Measurements from ENCODE around the gene ARF6. TPM values are rescaled to one million over a fixed set of nuclear protein-coding genes. Genes with fewer than 3 reads are reported as not detected.
A peak's percentile ranks its signal among the peaks of the same experiment; 100 is the strongest.

ARF6 gene
- total RNA-seq, 1 experiment from 2014 or later = 88.8 TPM

DNA sequence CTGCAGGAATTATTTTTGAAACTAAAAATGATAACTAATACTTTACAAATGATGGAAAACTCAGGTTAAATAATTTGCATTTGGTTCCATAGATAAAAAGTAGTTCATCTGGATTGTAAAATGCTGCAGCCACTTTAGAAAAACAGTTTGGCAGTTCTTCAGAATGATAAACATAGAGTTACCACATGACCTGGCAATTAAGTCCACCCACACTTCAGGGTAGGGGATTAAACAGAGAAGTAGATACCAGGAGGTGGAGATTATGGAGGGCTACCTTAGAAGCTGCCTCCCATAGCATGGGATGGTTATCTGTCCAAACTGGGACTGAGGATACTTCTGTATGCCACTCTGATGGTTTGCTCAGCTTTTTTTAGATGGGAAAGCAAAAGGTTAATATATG is 22.2 kb downstream of the ARF6 start:
- no peaks in the 10 kb centered on the region for H3K9me3 ChIP-seq (ENCODE audit: control insufficient read depth in 1 of 2, insufficient read depth in 1 of 2, low read depth in 1 of 2, low read length in 2 of 2)
- H2AFZ ChIP-seq (ENCODE audit: low read depth, low read length, poor library complexity, severe bottlenecking) = peak overlapping the region; percentile 64
- no peaks in the 10 kb centered on the region for H3K9me2 ChIP-seq (ENCODE audit: insufficient read depth)
- no peak for TF ChIP-seq YY1 (IDR thresholded peaks at IDR 0.05; ENCODE audit: extremely low read depth, insufficient replicate concordance, low read depth, low read length)
- 0 out of 2 replicates have a peak, but pooled peaks have one; percentile 17 for TF ChIP-seq EGR1 (IDR thresholded peaks at IDR 0.05; ENCODE audit: low read depth)
- H3K36me3 ChIP-seq (ENCODE audit: control insufficient read depth in 1 of 2, insufficient read depth in 2 of 2, low read length in 2 of 2) = no peaks in the 10 kb centered on the region
- H3K4me3 ChIP-seq (replicated peaks in 1 of 2; ENCODE audit: low read depth in 1 of 2, low read length in 2 of 2) = no peak overlapping the region
- no TSS peak for BruUV-seq (replicated peaks)
- H3K9ac ChIP-seq (ENCODE audit: low read length) = no peak overlapping the region
- no peaks in the 10 kb centered on the region for H4K20me1 ChIP-seq (ENCODE audit: insufficient read depth)
- DNase-seq (ENCODE audit: low read depth, low spot score) (no peak), ATAC-seq (no peak)
- H3K4me2 ChIP-seq (ENCODE audit: low read length) = peak overlapping the region; percentile 24; the same call in 1 of the 2 replicates
- intact Hi-C loops (cut with micrococcal nuclease) = no loop called here
- H3K79me2 ChIP-seq (ENCODE audit: insufficient read depth, low read length) = no peaks in the 10 kb centered on the region
- H3K27me3 ChIP-seq (ENCODE audit: insufficient read depth, low read length) = no peaks in the 10 kb centered on the region
- RAD21 ChIA-PET (ENCODE audit: low non-redundant PET in 1 of 2, low total read pairs in 2 of 2, uncharacterized antibody in 2 of 2, unreplicated experiment in 2 of 2) = no interaction called here
- POLR2A ChIA-PET = no interaction called here
- H3K27ac ChIP-seq (ENCODE audit: low read depth, low read length) = no peak overlapping the region
- H3K4me1 ChIP-seq (ENCODE audit: control insufficient read depth in 1 of 2, insufficient read depth in 2 of 2, low read length in 2 of 2) = peaks cover 24 to 33% of the 10 kb centered on the region in 2 experiments
- CTCF ChIA-PET = interaction anchor here (0.6 kb wide), 1 partner anchor 62 kb away, joined by 3 read pairs; no protein-coding TSS in a partner anchor

DNA sequence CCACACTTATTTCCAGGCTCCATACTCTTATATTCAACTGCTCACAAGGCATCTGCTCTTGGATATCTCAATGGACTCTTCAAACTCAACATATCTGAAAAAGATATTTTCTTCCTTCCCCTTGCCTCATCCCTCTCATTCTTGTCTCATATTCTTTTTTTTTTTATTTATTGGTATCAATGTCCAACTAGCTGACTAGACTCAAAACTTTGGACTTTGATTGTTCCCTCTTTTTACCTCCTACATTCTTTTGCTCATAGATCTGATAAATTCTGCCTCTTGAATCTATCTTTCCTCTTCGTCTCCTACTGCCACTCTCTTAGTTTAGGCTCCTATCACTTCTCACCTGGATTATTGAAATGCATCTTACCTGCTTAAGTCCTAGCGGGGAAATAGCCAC is 25.8 kb downstream of the ARF6 start:
- ChIA-PET POLR2A (no interaction called here), RAD21 (ENCODE audit: low non-redundant PET in 1 of 2, low total read pairs in 2 of 2, uncharacterized antibody in 2 of 2, unreplicated experiment in 2 of 2) (no interaction called here), CTCF (no interaction called here)
- Histone ChIP-seq H4K20me1 (ENCODE audit: insufficient read depth) (no peaks in the 10 kb centered on the region), H3K79me2 (ENCODE audit: insufficient read depth, low read length) (no peaks in the 10 kb centered on the region), H3K9me2 (ENCODE audit: insufficient read depth) (no peaks in the 10 kb centered on the region), H3K27me3 (ENCODE audit: insufficient read depth, low read length) (no peaks in the 10 kb centered on the region), H3K27ac (ENCODE audit: low read depth, low read length) (no peak overlapping the region), H3K4me1 (ENCODE audit: control insufficient read depth in 1 of 2, insufficient read depth in 2 of 2, low read length in 2 of 2) (peaks cover 10 to 11% of the 10 kb centered on the region in 2 experiments), H2AFZ (ENCODE audit: low read depth, low read length, poor library complexity, severe bottlenecking) (no peak overlapping the region), H3K9ac (ENCODE audit: low read length) (no peak overlapping the region), H3K36me3 (ENCODE audit: control insufficient read depth in 1 of 2, insufficient read depth in 2 of 2, low read length in 2 of 2) (no peaks in the 10 kb centered on the region), H3K9me3 (ENCODE audit: control insufficient read depth in 1 of 2, insufficient read depth in 1 of 2, low read depth in 1 of 2, low read length in 2 of 2) (no peaks in the 10 kb centered on the region), H3K4me2 (ENCODE audit: low read length) (no peak overlapping the region), H3K4me3 (replicated peaks in 1 of 2; ENCODE audit: low read depth in 1 of 2, low read length in 2 of 2) (no peak overlapping the region)
- BruUV-seq (replicated peaks) = no TSS peak
- DNase-seq (ENCODE audit: low read depth, low spot score) (no peak), ATAC-seq (no peak)
- intact Hi-C loops (cut with micrococcal nuclease) = no loop called here
- TF ChIP-seq SIN3A (IDR thresholded peaks at IDR 0.05; ENCODE audit: low read depth) (no peak), RAD21 (IDR thresholded peaks at IDR 0.05; ENCODE audit: low read depth) (no peak), JUND (IDR thresholded peaks at IDR 0.05) (no peak), CEBPB (IDR thresholded peaks at IDR 0.05; ENCODE audit: low read depth) (no peak), EGR1 (IDR thresholded peaks at IDR 0.05; ENCODE audit: low read depth) (no peak), YY1 (IDR thresholded peaks at IDR 0.05; ENCODE audit: extremely low read depth, insufficient replicate concordance, low read depth, low read length) (no peak), CBX3 (IDR thresholded peaks at IDR 0.05; ENCODE audit: low read depth) (no peak), EZH2phosphoT487 (IDR thresholded peaks at IDR 0.05; ENCODE audit: borderline replicate concordance) (no peak), POLR2AphosphoS5 (IDR thresholded peaks at IDR 0.05; ENCODE audit: low read depth, low read length) (no peak)
- TF ChIP-seq, protein P1, sequence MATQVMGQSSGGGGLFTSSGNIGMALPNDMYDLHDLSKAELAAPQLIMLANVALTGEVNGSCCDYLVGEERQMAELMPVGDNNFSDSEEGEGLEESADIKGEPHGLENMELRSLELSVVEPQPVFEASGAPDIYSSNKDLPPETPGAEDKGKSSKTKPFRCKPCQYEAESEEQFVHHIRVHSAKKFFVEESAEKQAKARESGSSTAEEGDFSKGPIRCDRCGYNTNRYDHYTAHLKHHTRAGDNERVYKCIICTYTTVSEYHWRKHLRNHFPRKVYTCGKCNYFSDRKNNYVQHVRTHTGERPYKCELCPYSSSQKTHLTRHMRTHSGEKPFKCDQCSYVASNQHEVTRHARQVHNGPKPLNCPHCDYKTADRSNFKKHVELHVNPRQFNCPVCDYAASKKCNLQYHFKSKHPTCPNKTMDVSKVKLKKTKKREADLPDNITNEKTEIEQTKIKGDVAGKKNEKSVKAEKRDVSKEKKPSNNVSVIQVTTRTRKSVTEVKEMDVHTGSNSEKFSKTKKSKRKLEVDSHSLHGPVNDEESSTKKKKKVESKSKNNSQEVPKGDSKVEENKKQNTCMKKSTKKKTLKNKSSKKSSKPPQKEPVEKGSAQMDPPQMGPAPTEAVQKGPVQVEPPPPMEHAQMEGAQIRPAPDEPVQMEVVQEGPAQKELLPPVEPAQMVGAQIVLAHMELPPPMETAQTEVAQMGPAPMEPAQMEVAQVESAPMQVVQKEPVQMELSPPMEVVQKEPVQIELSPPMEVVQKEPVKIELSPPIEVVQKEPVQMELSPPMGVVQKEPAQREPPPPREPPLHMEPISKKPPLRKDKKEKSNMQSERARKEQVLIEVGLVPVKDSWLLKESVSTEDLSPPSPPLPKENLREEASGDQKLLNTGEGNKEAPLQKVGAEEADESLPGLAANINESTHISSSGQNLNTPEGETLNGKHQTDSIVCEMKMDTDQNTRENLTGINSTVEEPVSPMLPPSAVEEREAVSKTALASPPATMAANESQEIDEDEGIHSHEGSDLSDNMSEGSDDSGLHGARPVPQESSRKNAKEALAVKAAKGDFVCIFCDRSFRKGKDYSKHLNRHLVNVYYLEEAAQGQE (IDR thresholded peaks at IDR 0.05; ENCODE audit: low read depth) = no peak
- TF ChIP-seq, protein P2, sequence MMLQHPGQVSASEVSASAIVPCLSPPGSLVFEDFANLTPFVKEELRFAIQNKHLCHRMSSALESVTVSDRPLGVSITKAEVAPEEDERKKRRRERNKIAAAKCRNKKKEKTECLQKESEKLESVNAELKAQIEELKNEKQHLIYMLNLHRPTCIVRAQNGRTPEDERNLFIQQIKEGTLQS (IDR thresholded peaks at IDR 0.05) = no peak
- TF ChIP-seq, protein P3, sequence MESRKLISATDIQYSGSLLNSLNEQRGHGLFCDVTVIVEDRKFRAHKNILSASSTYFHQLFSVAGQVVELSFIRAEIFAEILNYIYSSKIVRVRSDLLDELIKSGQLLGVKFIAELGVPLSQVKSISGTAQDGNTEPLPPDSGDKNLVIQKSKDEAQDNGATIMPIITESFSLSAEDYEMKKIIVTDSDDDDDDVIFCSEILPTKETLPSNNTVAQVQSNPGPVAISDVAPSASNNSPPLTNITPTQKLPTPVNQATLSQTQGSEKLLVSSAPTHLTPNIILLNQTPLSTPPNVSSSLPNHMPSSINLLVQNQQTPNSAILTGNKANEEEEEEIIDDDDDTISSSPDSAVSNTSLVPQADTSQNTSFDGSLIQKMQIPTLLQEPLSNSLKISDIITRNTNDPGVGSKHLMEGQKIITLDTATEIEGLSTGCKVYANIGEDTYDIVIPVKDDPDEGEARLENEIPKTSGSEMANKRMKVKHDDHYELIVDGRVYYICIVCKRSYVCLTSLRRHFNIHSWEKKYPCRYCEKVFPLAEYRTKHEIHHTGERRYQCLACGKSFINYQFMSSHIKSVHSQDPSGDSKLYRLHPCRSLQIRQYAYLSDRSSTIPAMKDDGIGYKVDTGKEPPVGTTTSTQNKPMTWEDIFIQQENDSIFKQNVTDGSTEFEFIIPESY (IDR thresholded peaks at IDR 0.05; ENCODE audit: extremely low read depth, insufficient replicate concordance, low read length) = no peak

All from HCT116 (cell line).